ENCODE measurements around the gene EIF6.

- TF ChIP-seq ETS1 (IDR thresholded peaks at IDR 0.05): no peak
- no peak for TF ChIP-seq CTCF (conservative IDR thresholded peaks at IDR 0.05; ENCODE audit: low read depth in 2 of 2)
- TF ChIP-seq NANOG (IDR thresholded peaks at IDR 0.05; ENCODE audit: borderline replicate concordance): no peak
- TF ChIP-seq ZNF331 (CRISPR knock-in tag; IDR thresholded peaks at IDR 0.05; ENCODE audit: low read depth): no peak
These were observed 18.8 kb upstream of the EIF6 start for GRCh38 chr20:35303382-35303734.
